ENCODE measurements around the gene VAC14.

- TF ChIP-seq POLR2AphosphoS5 (IDR thresholded peaks at IDR 0.05) (peak in 1 of 2 donors; percentile 83), EP300 (IDR thresholded peaks at IDR 0.05) (no peak), CTCF (IDR thresholded peaks at IDR 0.05) (no peak), POLR2A (IDR thresholded peaks at IDR 0.05; ENCODE audit: low read depth) (no peak)
Measured at GRCh38 chr16:70694088-70694867, 106.7 kb downstream of the VAC14 start.

All from esophagus muscularis mucosa (tissue), 4 donors.